Activated T-cell treated with anti-CD3 and anti-CD28 coated beads, Interleukin-2, amount 50 U/mL, for 72 hours (primary cell): Measurements from ENCODE around the gene TLL1. TPM values are rescaled to one million over a fixed set of nuclear protein-coding genes. Genes with fewer than 3 reads are reported as not detected.
A peak's percentile ranks its signal among the peaks of the same experiment; 100 is the strongest.

Source experiments
- ATAC-seq, 2 donors: fragments of 150-1000 bp; cut with Tn5 transposase; replicated peaks in 1 of 2; 2 replicates each; pipeline ENCODE4 v1.10.0; 2021; ENCODE audit warnings: moderate library complexity in 2 of 2, mild to moderate bottlenecking in 1 of 2
- DNase-seq, 2 donors: peaks; one replicate each; pipeline ENCODE4 v3.0.0; 2021 to 2022; ENCODE audit warnings: mixed read lengths in 1 of 2
- H3K27ac Mint-ChIP-seq: one replicate; pipeline ENCODE4 v1.8.0; 2022; ENCODE audit warnings: mild to moderate bottlenecking, moderate library complexity, mixed read lengths
- H3K27me3 Mint-ChIP-seq: one replicate; pipeline ENCODE4 v1.8.0; 2022; ENCODE audit warnings: low read depth, mixed read lengths
- H3K36me3 Mint-ChIP-seq, 2 donors: one replicate each; pipeline ENCODE4 v1.8.0; 2022; ENCODE audit warnings: mixed read lengths in 2 of 2, mild to moderate bottlenecking in 1 of 2; ENCODE audit not compliant: insufficient read depth in 2 of 2
- H3K4me1 Mint-ChIP-seq: one replicate; pipeline ENCODE4 v1.8.0; 2022; ENCODE audit warnings: low read depth, mixed read lengths
- H3K4me3 Mint-ChIP-seq, 2 donors: one replicate each; pipeline ENCODE4 v1.8.0; 2022; ENCODE audit warnings: mild to moderate bottlenecking in 2 of 2, mixed read lengths in 2 of 2, moderate library complexity in 2 of 2
- H3K9me3 Mint-ChIP-seq, 2 donors: one replicate each; pipeline ENCODE4 v1.8.0; 2022; ENCODE audit warnings: mixed read lengths in 2 of 2
- total RNA-seq, 2 donors: library from RNA; stranded (reverse); gene quantifications; one replicate each; pipeline ENCODE4 v1.2.3, GENCODE V29; 2022

The TLL1 gene
- not detected for total RNA-seq

DNA sequence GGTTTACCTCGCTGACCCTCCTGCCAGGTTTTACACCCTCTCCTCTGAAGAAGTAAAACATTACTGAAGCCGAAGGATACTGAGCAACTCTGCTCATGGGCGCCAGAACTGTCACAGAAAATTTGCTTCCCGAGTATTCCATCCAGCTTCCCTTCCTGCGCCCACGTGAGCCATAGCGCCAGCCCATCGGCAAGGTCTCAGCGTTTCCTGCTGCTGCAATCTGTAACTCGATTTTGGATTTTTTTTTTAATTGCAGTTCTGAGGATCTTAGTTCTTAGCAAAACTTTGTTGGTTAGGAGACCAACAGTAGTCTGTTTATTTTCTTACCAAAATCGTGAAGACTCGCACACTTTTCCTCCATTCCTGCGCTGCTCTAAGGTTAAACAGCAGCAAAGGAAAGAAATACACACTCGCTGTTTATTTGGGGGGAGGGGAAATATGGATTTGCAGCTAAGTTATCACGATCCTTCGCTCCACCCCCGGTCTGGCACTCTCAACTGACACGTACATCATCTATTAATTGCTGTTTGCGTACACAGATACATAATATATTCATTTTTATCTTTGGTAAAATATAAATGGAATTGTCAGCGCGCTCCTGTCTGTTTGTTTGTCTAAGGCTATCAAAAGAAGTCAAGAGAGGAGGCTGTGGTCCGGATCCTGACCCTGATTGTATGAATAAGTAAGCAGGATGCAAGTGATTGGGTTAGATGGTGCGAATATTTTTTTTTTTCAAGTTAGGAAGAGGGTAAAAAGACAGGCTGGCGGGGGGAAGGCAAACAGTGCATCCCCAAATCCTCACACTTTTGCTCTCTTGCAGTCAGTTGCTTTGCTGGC is at the start of gene TLL1:
TLL1 (plus strand) TSS at position 777 of the 837 bp plus-strand sequence. CDS start 668 bp downstream, outside the sequence.
- peaks cover 44% of the 10 kb centered on the region for H3K27me3 Mint-ChIP-seq
- ATAC-seq: no peak
- H3K4me1 Mint-ChIP-seq: peaks cover 18% of the 10 kb centered on the region
- no peak for DNase-seq
- peaks cover 0 to 1% of the 10 kb centered on the region in 2 donors for H3K36me3 Mint-ChIP-seq
- peak within 1 kb of the TSS; percentile 52 to 70 for H3K4me3 Mint-ChIP-seq
- no peaks in the 10 kb centered on the region for H3K9me3 Mint-ChIP-seq
- H3K27ac Mint-ChIP-seq: no peak within 1 kb of the TSS

DNA sequence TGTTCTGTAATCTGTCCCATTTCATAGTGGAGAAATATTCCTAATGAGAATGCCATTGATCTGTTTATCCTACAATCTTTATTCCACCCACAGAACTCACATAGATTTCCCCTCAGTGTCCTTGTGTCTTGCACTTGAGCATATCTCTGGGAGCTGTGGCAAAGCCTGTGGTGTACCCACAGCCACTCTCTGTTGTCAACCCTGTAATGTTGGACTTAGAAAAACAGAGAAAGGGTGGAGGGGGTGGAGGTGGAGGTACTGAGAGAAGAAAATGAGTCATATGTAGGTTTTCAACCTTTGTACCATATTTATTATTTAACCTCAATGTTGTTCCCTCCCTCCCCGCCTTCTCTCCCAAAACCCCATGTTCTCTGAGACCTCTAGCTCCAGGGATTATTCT is 46.9 kb upstream of the TLL1 start:
- DNase-seq: no peak
- H3K27ac Mint-ChIP-seq: no peak overlapping the region
- H3K9me3 Mint-ChIP-seq: peaks cover 5 to 9% of the 10 kb centered on the region in 2 donors
- no peaks in the 10 kb centered on the region for H3K36me3 Mint-ChIP-seq
- no peaks in the 10 kb centered on the region for H3K27me3 Mint-ChIP-seq
- H3K4me3 Mint-ChIP-seq: no peak overlapping the region
- ATAC-seq: no peak
- no peaks in the 10 kb centered on the region for H3K4me1 Mint-ChIP-seq

DNA sequence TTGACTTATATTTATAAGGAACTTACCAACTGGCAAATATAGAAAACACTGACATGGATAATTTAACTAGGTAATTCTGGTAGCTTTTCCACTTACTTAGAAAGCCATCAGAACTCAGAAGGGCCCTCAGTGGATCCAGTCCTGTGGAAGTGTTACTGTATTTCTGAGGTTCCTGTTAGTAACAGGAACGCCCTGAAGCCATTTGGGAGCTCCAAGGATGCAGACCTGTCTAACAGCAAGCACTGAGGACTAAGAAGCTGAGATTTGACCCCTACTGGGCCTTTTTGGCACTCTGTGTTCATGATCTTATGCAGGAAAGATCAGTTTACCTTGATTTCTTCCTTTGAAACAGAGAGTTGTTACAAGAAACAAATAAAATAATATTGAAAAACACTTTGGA is 46.0 kb upstream of the TLL1 start:
- H3K27me3 Mint-ChIP-seq: no peaks in the 10 kb centered on the region
- H3K27ac Mint-ChIP-seq: no peak overlapping the region
- H3K4me3 Mint-ChIP-seq: no peak overlapping the region
- no peaks in the 10 kb centered on the region for H3K36me3 Mint-ChIP-seq
- DNase-seq: no peak
- H3K4me1 Mint-ChIP-seq: no peaks in the 10 kb centered on the region
- H3K9me3 Mint-ChIP-seq: peaks cover 2 to 5% of the 10 kb centered on the region in 2 donors
- no peak for ATAC-seq

DNA sequence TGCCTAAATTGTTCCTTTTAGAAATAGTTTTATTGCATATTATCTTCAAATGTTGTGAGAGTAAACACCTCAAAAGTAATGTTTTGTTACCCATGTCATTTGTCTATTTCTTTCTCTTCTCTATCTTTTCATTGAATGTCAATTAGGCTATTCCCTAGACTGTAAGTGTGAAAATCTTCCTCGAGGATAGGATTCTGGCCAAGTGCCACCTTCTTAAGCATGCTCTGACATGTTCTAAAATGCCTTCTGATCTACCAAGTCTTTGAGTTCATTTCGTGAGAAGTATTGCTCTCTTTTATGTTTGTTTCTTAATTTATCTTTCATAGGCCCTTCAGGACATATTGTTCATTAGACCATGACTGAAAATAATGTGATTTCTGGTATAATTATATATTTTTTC is 44.1 kb upstream of the TLL1 start:
- ATAC-seq (no peak), DNase-seq (no peak)
- H3K27me3 Mint-ChIP-seq: no peaks in the 10 kb centered on the region
- H3K36me3 Mint-ChIP-seq: no peaks in the 10 kb centered on the region
- H3K9me3 Mint-ChIP-seq: peaks cover 0 to 3% of the 10 kb centered on the region in 2 donors
- peak overlapping the region; percentile 9 for H3K27ac Mint-ChIP-seq
- H3K4me1 Mint-ChIP-seq: no peaks in the 10 kb centered on the region
- H3K4me3 Mint-ChIP-seq: no peak overlapping the region

DNA sequence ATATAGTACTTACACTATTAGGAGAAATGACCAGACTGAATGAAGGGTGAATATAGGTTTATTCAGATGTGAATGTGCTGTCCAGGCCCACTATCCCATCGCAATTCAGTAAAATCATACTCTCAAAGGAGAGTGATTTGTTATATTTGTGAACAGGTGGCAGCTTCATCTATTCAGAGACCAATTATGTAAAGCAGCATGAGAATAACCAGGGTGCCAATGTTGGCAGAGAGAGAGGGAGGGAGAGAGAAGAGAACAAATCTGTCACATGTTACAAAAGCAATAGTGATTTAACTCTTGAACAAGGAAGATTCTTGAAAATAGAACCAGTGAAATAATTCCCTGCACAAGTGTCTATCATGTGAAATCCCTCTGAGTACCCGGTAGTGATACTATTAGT is 38.9 kb upstream of the TLL1 start:
- Mint-ChIP-seq H3K4me1 (no peaks in the 10 kb centered on the region), H3K9me3 (no peaks in the 10 kb centered on the region), H3K27me3 (no peaks in the 10 kb centered on the region), H3K4me3 (no peak overlapping the region), H3K27ac (no peak overlapping the region), H3K36me3 (no peaks in the 10 kb centered on the region)
- ATAC-seq (no peak), DNase-seq (no peak)

DNA sequence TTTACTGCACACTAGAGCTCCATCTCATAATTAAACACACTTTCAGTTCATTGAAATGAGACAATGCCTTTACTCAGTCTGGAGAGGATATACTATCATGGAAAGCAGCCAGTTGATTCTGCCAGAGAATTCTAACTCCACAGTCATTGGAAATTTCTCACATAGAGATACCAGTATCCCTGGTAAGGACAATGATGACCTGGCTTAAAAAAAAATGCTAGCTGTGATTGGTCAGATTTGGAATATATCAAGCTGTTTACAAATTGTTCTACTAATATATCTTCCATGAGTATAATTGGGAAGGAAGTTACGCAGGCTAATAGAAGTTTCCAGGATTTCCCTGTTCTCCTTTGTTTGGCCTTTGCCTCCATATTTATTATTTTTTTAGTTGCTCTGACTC is 34.5 kb upstream of the TLL1 start:
- Mint-ChIP-seq H3K4me3 (no peak overlapping the region), H3K27me3 (no peaks in the 10 kb centered on the region), H3K9me3 (peaks cover 2% of the 10 kb centered on the region in 2 donors), H3K36me3 (no peaks in the 10 kb centered on the region), H3K4me1 (no peaks in the 10 kb centered on the region), H3K27ac (no peak overlapping the region)
- no peak for DNase-seq
- no peak for ATAC-seq

DNA sequence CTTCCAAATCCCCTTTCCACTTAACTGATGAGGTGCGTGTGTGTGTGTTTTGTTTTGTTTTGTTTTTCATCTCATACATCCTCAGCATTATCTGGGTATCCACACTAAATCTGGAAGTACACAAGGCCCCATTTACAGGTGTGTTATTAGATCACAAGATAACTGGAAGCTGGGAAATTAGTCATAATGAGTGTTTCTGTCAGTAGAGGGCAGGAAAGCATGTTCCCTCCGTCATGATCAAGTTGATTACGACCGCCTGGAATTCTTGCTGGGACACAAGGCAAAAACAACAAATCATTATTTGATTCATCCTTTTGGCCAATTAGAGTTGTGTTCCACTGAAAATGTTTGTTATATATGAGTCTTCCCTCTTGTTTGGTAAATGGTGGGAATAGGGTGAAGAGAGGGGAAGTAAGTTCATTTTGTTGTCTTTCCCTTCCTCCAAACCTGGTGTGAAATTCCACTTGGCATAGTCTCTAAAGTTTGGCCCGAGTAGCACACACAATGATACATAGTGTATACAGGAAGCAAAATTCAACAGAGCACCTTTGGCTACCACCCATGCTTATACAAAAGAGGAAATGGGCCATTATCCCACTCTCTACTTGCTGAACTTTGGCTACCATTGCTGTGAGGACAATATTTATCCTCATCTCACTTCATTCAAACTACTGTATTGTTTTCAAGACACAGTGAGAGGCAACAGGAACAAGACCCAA is 33.3 kb upstream of the TLL1 start:
- ATAC-seq (no peak), DNase-seq (no peak)
- Mint-ChIP-seq H3K27me3 (no peaks in the 10 kb centered on the region), H3K27ac (no peak overlapping the region), H3K9me3 (peaks cover 2% of the 10 kb centered on the region in 2 donors), H3K36me3 (no peaks in the 10 kb centered on the region), H3K4me3 (no peak overlapping the region), H3K4me1 (no peaks in the 10 kb centered on the region)

DNA sequence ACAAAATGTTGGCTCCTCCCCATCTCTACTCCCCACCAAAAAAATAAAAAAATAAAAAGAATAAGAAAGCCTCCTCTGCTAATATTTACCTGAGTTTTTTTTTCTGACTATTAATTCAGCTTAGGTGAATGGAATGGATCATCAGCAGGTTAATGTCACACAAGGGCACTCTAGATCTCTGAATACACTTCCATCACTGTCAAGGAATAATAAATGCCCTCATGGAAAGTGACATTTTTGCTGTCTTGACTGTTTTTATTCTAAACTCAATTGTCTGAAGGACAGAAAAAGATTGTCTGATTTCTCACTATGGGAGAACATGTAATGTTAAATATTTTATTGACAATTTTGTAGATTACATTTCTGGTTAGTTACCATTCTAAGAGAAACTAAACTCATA is 30.4 kb upstream of the TLL1 start:
- ATAC-seq: no peak

DNA sequence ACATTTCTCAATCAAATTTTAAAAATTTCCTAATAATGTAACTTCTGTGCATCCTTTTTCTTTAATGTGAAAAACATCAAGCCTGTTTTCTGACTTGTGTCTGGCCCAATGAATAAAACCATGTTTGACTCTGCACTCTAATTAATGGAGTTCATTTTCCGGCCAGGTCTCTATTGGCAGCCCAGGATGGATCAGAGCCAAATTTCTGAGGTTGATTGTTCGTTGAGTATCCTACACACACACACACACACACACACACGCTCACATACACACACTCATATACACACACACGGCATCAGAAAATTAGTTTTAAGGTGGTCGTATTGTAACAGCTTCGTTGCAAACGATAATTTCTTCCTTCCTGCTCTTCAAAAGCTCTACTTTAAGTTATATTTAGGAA is 28.9 kb upstream of the TLL1 start:
- Mint-ChIP-seq H3K36me3 (no peaks in the 10 kb centered on the region), H3K27me3 (no peaks in the 10 kb centered on the region), H3K27ac (no peak overlapping the region), H3K4me3 (no peak overlapping the region), H3K4me1 (no peaks in the 10 kb centered on the region), H3K9me3 (peaks cover 2% of the 10 kb centered on the region in 2 donors)
- DNase-seq: no peak
- no peak for ATAC-seq

More for the DNA sequence above, 30.4 kb upstream of the TLL1 start:
- no peaks in the 10 kb centered on the region for H3K27me3 Mint-ChIP-seq
- no peak for DNase-seq
- H3K4me3 Mint-ChIP-seq: no peak overlapping the region
- no peaks in the 10 kb centered on the region for H3K4me1 Mint-ChIP-seq
- H3K36me3 Mint-ChIP-seq: no peaks in the 10 kb centered on the region
- peaks cover 2% of the 10 kb centered on the region in 2 donors for H3K9me3 Mint-ChIP-seq
- no peak overlapping the region for H3K27ac Mint-ChIP-seq

DNA sequence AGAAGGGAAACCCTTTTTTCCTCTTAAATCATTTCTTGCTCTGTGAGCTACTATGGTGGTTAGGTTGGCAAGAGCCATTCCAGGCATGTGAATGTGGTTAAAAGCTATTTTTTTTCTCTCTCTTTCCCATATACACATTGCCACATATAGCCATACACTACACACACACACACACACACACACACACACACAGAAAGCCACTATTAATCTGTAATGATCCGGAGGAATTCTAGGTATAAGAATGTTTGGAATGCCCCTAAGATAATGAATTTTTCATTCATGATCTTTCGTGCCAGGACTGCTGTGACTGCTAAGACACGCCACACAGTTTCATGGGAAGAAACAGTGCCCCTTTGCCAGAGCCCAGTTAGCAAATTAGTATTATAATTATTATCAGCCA is 21.8 kb upstream of the TLL1 start:
- Mint-ChIP-seq H3K36me3 (no peaks in the 10 kb centered on the region), H3K27me3 (no peaks in the 10 kb centered on the region), H3K27ac (no peak overlapping the region), H3K4me3 (no peak overlapping the region), H3K9me3 (no peaks in the 10 kb centered on the region), H3K4me1 (no peaks in the 10 kb centered on the region)
- ATAC-seq (no peak), DNase-seq (no peak)

DNA sequence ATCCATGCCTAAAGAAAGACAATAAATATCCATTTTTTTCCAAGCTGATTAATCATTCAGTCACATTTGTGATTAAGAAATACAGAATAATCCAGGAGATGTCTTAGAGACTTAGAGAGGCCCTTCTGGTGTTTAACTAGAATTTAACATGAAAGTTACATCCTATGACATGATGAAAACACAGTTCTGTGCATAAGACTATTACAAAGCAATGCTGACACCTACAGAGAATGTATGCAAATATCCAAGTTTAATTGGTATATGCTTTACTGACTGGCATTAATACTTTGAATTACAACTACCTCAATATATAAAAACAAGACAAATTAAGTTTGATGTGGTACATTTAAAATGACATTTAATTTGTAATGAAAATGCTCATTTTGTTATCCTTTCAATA is 17.8 kb upstream of the TLL1 start:
- Mint-ChIP-seq H3K27ac (no peak overlapping the region), H3K27me3 (no peaks in the 10 kb centered on the region), H3K9me3 (no peaks in the 10 kb centered on the region), H3K36me3 (no peaks in the 10 kb centered on the region), H3K4me1 (no peaks in the 10 kb centered on the region), H3K4me3 (no peak overlapping the region)
- DNase-seq: no peak
- no peak for ATAC-seq

DNA sequence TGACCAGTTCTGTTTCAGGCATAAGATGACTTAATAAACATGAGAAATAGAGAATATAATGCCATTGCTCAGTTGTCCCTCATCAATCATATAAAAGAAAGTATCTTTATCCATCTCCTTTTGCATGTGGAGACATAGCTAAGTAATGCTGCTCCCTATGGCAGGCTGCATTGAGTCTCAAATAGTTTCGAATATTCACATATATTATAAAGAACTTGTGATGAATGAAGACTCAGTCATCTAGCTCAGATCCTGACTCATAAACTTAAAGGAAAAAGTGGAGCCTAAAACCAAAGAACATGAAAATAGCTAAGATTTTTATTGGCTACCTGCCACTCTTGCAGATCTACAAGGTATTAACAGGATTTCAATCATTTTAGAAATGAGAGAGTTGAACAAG is 11.7 kb upstream of the TLL1 start:
- Mint-ChIP-seq H3K27me3 (no peaks in the 10 kb centered on the region), H3K4me1 (no peaks in the 10 kb centered on the region), H3K9me3 (no peaks in the 10 kb centered on the region), H3K4me3 (no peak overlapping the region), H3K27ac (no peak overlapping the region), H3K36me3 (no peaks in the 10 kb centered on the region)
- ATAC-seq: no peak
- DNase-seq: no peak

DNA sequence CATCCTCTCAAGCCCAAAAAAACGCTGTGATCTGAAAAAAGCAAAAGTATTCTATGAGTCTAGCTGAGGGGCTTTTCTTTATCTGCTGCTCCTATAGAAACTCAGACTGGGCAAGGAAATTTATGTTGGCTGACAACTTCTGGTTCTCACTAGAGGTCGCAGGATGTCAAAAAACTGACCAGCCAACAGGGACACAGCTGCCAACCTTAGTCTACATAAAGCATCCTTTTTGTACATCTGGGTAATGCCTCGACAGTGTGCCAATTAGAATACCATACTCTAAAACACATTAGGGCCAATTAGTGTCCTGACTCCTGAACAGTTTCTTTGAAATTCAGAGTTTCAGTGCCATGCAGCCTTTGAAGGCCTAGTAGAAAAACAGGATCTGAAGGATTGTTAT is 8.8 kb upstream of the TLL1 start:
- ATAC-seq: no peak
- no peaks in the 10 kb centered on the region for H3K36me3 Mint-ChIP-seq
- H3K27me3 Mint-ChIP-seq: no peaks in the 10 kb centered on the region

More for the DNA sequence above, 8.8 kb upstream of the TLL1 start:
- DNase-seq: no peak
- H3K9me3 Mint-ChIP-seq: no peaks in the 10 kb centered on the region
- no peak overlapping the region for H3K27ac Mint-ChIP-seq
- no peaks in the 10 kb centered on the region for H3K4me1 Mint-ChIP-seq
- no peak overlapping the region for H3K4me3 Mint-ChIP-seq
